IPS-15b (cell line): Measurements from ENCODE around the gene FOXJ3.

Source experiments
- H3K27me3 ChIP-seq: one replicate; pipeline ENCODE4 v1.6.1; 2013; ENCODE audit warnings: low read length; ENCODE audit not compliant: control insufficient read depth, insufficient read depth
- H3K36me3 ChIP-seq: one replicate; pipeline ENCODE4 v1.6.1; 2013; ENCODE audit warnings: low read length; ENCODE audit not compliant: control insufficient read depth, insufficient read depth
- H3K4me1 ChIP-seq: one replicate; pipeline ENCODE4 v1.6.1; 2013; ENCODE audit warnings: mild to moderate bottlenecking, low read length; ENCODE audit not compliant: control insufficient read depth, insufficient read depth
- H3K4me3 ChIP-seq: one replicate; pipeline ENCODE4 v1.5.1; 2013; ENCODE audit warnings: low read depth, low read length
- H3K9ac ChIP-seq: one replicate; pipeline ENCODE4 v1.6.1; 2013; ENCODE audit warnings: low read depth, mild to moderate bottlenecking, low read length
- H3K9me3 ChIP-seq: one replicate; pipeline ENCODE4 v1.6.1; 2013; ENCODE audit warnings: mild to moderate bottlenecking, low read length; ENCODE audit not compliant: control insufficient read depth, insufficient read depth

FOXJ3 gene

DNA sequence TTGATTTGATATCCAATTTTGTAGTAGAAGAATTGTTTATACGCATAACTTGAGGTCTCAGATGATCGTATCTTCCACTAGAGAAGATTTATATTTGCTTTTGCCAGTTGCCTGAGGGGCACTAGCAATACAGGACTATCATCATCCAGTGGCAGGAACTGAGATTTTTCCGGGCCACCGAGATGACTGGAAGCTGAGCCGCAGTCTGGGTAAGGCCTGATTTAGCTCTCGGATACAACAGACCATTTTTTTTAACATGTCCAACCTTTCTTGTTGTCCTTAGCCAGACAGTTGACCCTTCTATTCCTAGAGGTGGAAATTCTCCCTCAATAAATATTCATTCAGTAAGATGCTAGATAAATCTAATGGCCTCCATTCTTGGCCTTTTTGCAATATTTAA, 207.3 kb downstream of the FOXJ3 start:
- Histone ChIP-seq H3K36me3 (no peaks in the 10 kb centered on the region), H3K27me3 (no peaks in the 10 kb centered on the region), H3K4me3 (no peak overlapping the region), H3K9ac (no peak overlapping the region), H3K4me1 (no peaks in the 10 kb centered on the region), H3K9me3 (no peaks in the 10 kb centered on the region)
